ENCODE results near the gene PSAP.

- TF ChIP-seq POLR2A (IDR thresholded peaks at IDR 0.05; ENCODE audit: low read length) (no peak), GATA1 (IDR thresholded peaks at IDR 0.05; ENCODE audit: low read depth, low read length) (no peak)
Measured at GRCh38 chr10:71840958-71841335, 10.1 kb downstream of the PSAP start.
